Measurements from ENCODE around the gene ATRAID.

DNA sequence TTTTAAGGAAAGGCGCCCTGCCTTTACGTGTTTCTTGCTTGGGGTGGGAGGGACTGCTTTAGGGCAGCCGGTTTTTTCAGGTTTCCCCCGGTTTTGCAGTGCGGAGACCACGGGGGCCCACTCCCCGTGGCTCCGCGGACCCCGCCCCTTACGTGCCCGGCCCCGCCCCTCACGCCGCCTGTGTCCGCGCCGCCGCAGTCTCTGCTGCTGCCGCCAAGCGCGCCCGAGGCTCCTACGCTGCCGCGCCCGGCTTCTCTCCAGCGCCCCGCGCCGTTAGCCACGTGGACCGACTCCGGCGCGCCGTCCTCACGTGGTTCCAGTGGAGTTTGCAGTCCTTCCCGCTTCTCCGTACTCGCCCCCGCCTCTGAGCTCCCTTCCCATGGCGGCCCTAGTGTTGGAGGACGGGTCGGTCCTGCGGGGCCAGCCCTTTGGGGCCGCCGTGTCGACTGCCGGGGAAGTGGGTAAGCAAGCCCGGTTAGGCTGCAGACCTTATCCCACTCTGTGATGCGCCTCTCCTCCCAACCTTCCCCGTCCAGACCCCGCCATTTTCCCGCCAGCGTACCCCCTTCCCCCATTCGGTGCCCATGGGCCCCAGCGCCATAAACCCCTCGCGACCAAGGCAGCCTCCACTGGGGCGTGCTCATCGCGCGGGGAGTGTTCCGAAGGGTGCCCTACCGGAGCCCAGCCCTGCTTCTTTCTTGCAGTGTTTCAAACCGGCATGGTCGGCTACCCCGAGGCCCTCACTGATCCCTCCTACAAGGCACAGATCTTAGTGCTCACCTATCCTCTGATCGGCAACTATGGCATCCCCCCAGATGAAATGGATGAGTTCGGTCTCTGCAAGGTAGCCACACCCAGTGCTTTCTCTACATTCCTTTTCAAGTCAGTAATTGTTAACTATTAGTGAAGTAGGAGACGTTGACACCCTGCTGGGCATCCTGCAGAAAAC is 5.6 kb downstream of the ATRAID start, which contains the start of gene CAD:
- TF ChIP-seq POLR2A (IDR thresholded peaks at IDR 0.05) (no peak), EP300 (IDR thresholded peaks at IDR 0.05) (no peak)
- TF ChIP-seq, protein P1, sequence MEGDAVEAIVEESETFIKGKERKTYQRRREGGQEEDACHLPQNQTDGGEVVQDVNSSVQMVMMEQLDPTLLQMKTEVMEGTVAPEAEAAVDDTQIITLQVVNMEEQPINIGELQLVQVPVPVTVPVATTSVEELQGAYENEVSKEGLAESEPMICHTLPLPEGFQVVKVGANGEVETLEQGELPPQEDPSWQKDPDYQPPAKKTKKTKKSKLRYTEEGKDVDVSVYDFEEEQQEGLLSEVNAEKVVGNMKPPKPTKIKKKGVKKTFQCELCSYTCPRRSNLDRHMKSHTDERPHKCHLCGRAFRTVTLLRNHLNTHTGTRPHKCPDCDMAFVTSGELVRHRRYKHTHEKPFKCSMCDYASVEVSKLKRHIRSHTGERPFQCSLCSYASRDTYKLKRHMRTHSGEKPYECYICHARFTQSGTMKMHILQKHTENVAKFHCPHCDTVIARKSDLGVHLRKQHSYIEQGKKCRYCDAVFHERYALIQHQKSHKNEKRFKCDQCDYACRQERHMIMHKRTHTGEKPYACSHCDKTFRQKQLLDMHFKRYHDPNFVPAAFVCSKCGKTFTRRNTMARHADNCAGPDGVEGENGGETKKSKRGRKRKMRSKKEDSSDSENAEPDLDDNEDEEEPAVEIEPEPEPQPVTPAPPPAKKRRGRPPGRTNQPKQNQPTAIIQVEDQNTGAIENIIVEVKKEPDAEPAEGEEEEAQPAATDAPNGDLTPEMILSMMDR (IDR thresholded peaks at IDR 0.05), result peak in 3 of 7 experiments; percentile 14 to 48 (median 17)

All from stomach (tissue), 4 donors.